ENCODE data around the gene LTF. TPM values are rescaled to one million over a fixed set of nuclear protein-coding genes. Genes with fewer than 3 reads are reported as not detected.

The LTF gene
- total RNA-seq, 1 donor from 2014 or later = not detected

DNA sequence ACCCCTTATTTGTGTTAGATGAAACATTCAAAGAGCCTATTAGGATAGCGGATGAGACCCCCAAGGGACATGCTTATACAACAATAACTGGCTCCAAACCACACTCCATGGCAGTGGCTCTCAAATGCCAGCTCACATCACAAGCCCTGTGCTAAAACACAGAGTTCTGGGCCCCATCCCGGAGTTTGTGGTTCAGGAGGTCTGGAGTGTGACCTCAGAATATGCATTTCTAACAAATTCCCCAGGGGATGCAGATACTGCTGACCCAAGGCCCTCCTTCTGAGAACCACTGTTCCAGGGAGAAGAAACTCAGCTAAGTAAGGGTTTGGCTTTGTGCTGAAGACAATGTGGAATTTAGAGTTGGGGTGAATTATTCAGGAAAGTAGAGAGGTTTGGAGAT, 54.0 kb downstream of the LTF start:
- H3K27me3 Mint-ChIP-seq = no peaks in the 10 kb centered on the region
- peaks cover 3% of the 10 kb centered on the region for H3K36me3 Mint-ChIP-seq (ENCODE audit: low read depth)
- intact Hi-C loops (cut with micrococcal nuclease) = no loop called here
- no peak overlapping the region for H3K27ac Mint-ChIP-seq
- no peak for DNase-seq
- ChIA-PET POLR2A (no interaction called here), CTCF (no interaction called here)
- H3K9me3 Mint-ChIP-seq = no peaks in the 10 kb centered on the region
- ATAC-seq (ENCODE audit: low read depth) = no peak
- no peak for TF ChIP-seq CTCF (IDR thresholded peaks at IDR 0.05)
- H3K4me1 Mint-ChIP-seq = peaks cover 26% of the 10 kb centered on the region
- H3K4me3 Mint-ChIP-seq = no peak overlapping the region

DNA sequence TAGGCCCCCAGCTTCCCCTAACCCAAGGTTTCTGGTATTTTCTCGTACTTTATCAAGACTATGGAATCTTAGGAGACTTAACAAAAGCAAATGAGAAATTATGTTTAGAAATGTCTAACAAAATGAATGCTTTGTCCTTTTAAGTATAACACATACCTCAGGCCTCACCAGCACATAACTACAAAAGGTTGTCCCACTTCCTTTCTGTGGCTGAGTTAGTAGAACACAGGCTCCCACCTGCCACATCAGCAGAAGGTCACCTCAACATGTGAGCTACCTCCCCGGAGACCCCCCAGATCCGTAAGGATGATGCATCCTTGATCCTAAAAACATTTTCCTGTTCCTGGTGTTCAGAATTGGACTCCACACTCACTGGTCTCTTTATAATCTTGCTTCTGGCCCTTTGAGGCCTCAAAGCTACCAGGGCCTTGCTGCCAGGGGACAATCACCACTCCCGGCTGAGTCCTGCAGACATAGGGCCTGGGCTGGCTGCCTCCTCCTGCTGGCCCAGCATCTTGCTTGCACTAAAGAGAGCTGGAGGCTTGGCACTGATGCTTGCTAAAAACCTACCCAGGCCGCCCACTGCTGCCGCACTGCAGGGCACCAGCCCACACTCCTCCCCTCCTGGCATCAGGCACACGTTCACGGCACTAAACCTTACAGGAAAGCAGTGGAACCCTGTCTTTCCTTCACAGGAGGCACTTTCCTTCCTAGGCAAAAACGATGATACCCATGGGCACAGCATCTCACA, 54.8 kb downstream of the LTF start:
- Mint-ChIP-seq H3K4me3 (no peak overlapping the region), H3K4me1 (peaks cover 31% of the 10 kb centered on the region), H3K9me3 (no peaks in the 10 kb centered on the region), H3K27ac (no peak overlapping the region), H3K36me3 (ENCODE audit: low read depth) (peaks cover 3% of the 10 kb centered on the region), H3K27me3 (no peaks in the 10 kb centered on the region)
- DNase-seq (no peak), ATAC-seq (ENCODE audit: low read depth) (no peak)
- ChIA-PET CTCF (no interaction called here), POLR2A (interaction anchor here (0.7 kb wide), 1 partner anchor 94 kb away, joined by 3 read pairs; no protein-coding TSS in a partner anchor)
- intact Hi-C loops (cut with micrococcal nuclease) = no loop called here
- TF ChIP-seq CTCF (IDR thresholded peaks at IDR 0.05) = no peak

- Mint-ChIP-seq H3K4me1 (peaks cover 31% of the 10 kb centered on the region), H3K9me3 (no peaks in the 10 kb centered on the region), H3K27me3 (no peaks in the 10 kb centered on the region), H3K27ac (no peak overlapping the region), H3K4me3 (no peak overlapping the region), H3K36me3 (ENCODE audit: low read depth) (peaks cover 3% of the 10 kb centered on the region)
- CTCF ChIA-PET = no interaction called here
- no peak for DNase-seq
- TF ChIP-seq CTCF (IDR thresholded peaks at IDR 0.05) = no peak
- intact Hi-C loops (cut with micrococcal nuclease) = no loop called here
- ATAC-seq (ENCODE audit: low read depth) = no peak
- POLR2A ChIA-PET = no interaction called here
These were observed 55.9 kb downstream of the LTF start for GRCh38 chr3:46408853-46409252.

- Mint-ChIP-seq H3K27ac (peak overlapping the region; percentile 10), H3K9me3 (peaks cover under 1% of the 10 kb centered on the region), H3K4me1 (peaks cover 31% of the 10 kb centered on the region), H3K36me3 (ENCODE audit: low read depth) (peaks cover 3% of the 10 kb centered on the region), H3K27me3 (no peaks in the 10 kb centered on the region), H3K4me3 (peak overlapping the region; percentile 85)
- no peak for DNase-seq
- CTCF ChIA-PET = interaction anchor here (0.9 to 1.8 kb wide), 3 partner anchors 9 to 81 kb away, joined by 3 to 4 read pairs (median 4); no protein-coding TSS in a partner anchor
- no peak for ATAC-seq (ENCODE audit: low read depth)
- POLR2A ChIA-PET = no interaction called here
- TF ChIP-seq CTCF (IDR thresholded peaks at IDR 0.05) = no peak
- intact Hi-C loops (cut with micrococcal nuclease) = loop anchor here (2.0 kb wide), 1 partner anchor 25 kb away; no protein-coding TSS in a partner anchor
These were observed 56.7 kb downstream of the LTF start for GRCh38 chr3:46407970-46408369.

DNA sequence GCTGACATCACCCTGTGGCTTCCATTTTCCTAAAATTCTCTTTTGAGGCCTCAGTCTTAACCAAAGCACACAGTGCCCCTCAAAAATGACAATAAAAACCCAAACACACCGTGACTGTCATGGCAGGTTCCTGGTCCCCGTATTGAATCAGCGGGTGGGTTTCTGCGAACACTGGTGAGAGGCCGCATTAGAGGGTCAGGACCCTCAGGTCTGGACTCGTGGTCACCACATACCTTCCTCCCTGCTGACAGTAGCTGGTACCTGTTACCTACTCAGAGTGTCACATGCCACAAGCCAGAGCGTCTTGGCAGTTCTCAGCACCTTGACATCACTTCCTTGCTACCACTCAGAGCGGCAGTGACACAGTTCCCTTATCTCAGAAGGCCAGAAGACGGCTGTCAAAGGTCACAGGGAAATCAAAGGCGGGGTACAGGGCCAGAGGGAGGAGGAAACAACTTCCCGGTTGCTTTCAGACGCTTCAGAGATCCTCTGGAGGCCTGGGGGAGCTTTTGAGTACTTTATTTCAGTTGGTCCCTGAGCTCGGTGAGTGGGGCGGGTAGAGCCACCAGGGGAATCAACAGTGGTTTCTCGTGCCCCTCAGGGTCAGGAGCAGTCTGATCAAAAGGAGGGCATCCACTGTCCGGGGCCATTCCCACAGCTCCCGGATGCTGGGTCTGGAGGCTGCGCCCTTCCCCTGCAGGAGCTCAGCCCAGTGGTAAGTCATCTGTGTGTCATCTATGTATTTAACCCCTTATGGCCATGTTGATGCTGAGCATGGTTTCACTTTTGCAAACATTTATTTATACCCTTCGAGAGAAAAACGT, 57.7 kb downstream of the LTF start, which contains the start of the genes CCR5AS and CCRL2:
CCR5AS (minus strand) TSS at position 279 of the 824 bp plus-strand sequence.
CCRL2 (plus strand) TSS at position 472 of the 824 bp plus-strand sequence. CDS start 821 bp downstream, outside the sequence.
- Mint-ChIP-seq H3K27me3 (no peaks in the 10 kb centered on the region), H3K9me3 (peaks cover 3% of the 10 kb centered on the region), H3K4me1 (peaks cover 31% of the 10 kb centered on the region), H3K4me3 (peak within 1 kb of the TSS; percentile 85), H3K27ac (peak within 1 kb of the TSS; percentile 81), H3K36me3 (ENCODE audit: low read depth) (peaks cover 3% of the 10 kb centered on the region)
- no peak for TF ChIP-seq CTCF (IDR thresholded peaks at IDR 0.05)
- ChIA-PET POLR2A (interaction anchor here (1.3 kb wide), 1 partner anchor 513 kb away, joined by 3 read pairs; no protein-coding TSS in a partner anchor), CTCF (interaction anchor here (0.7 to 1.8 kb wide), 5 partner anchors 10 to 130 kb away, joined by 3 to 4 read pairs (median 3); no protein-coding TSS in a partner anchor)
- peak; percentile 83 for ATAC-seq (ENCODE audit: low read depth)
- intact Hi-C loops (cut with micrococcal nuclease) = loop anchor here (2.0 kb wide), 1 partner anchor 24 kb away; no protein-coding TSS in a partner anchor
- DNase-seq = peak; percentile 22

Measured in activated B cell treated with CpG ODN at 0.5 μM for 24 hours (primary cell).